ENCODE data around the gene TBC1D7. TPM values are rescaled to one million over a fixed set of nuclear protein-coding genes. Genes with fewer than 3 reads are reported as not detected.

The TBC1D7 gene
- total and polyA plus RNA-seq, 2 of the 4 experiments (the other 2 are of a cell fraction) = 14.3 to 22.6 TPM

DNA sequence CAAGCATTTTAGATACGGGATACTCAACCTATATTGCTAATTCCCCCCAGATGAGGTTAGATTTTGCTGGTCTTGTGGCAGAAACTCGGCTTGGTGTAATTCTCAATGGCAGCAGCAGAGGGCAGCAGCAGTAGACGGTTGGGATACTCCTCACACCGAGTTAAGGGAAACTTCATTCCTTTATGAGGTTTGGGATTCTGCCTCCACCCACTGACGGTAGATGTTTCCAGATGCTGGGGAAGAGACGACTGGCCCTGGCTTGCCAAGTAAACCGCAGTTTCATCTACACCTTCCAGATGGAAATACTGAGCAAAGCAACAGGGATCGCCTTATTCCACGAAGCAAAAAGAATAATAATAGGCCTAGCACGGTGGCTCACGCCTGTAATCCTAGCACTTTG lies 8.2 kb upstream of the TBC1D7 start:
- intact Hi-C loops (cut with micrococcal nuclease) (loop anchor here (1.0 to 10.0 kb wide), 7 partner anchors 47 to 731 kb away; partner anchors contain the start of gene NOL7), dilution Hi-C loops (cut with HindIII; ENCODE audit: low sequenced_read_pairs, unreplicated experiment) (no loop called here), in situ Hi-C loops (cut with MboI; ENCODE audit: low sequenced_read_pairs) (no loop called here)
- ChIA-PET POLR2A (ENCODE audit: unreplicated experiment) (no interaction called here), CTCF (no interaction called here)
- Histone ChIP-seq H3K9me3 (ENCODE audit: control insufficient read depth, insufficient read depth, low read length) (peaks cover under 1% of the 10 kb centered on the region; the same call in 1 of the 2 replicates), H3K79me1 (ENCODE audit: low read depth in 1 of 2, low read length in 2 of 2) (no peaks in the 10 kb centered on the region), H2AFZ (replicated peaks; ENCODE audit: low read length, poor library complexity) (peak overlapping the region; percentile 86), H2BK120ac (ENCODE audit: low read depth, low read length) (peak overlapping the region; percentile 74), H3K36me3 (ENCODE audit: control insufficient read depth, insufficient read depth, low read length) (no peaks in the 10 kb centered on the region), H2BK5ac (ENCODE audit: low read depth, low read length, poor library complexity, severe bottlenecking) (no peak overlapping the region), H2BK20ac (ENCODE audit: low read depth, low read length) (peak overlapping the region; percentile 64; the same call in 1 of the 2 replicates), H3K4me2 (ENCODE audit: low read depth, low read length) (no peak overlapping the region), H3K4ac (ENCODE audit: low read depth, low read length) (peak overlapping the region; percentile 79; the same call in 1 of the 2 replicates), H3K14ac (replicated peaks; ENCODE audit: low read depth, low read length) (0 out of 2 replicates have a peak overlapping the region, but pooled peaks have one; percentile 58), H4K91ac (ENCODE audit: insufficient read depth, low read depth, low read length) (no peak overlapping the region), H3K27ac (ENCODE audit: insufficient read depth, low read length) (no peak overlapping the region), H2AK9ac (replicated peaks; ENCODE audit: low read depth, low read length, poor library complexity) (peak overlapping the region; percentile 84), H3K23ac (ENCODE audit: low read depth, low read length) (no peak overlapping the region), H3K9ac (ENCODE audit: low read depth, low read length) (no peak overlapping the region), H3K9me1 (ENCODE audit: insufficient read depth, low read length) (no peaks in the 10 kb centered on the region; the same call in 1 of the 2 replicates), H3K56ac (ENCODE audit: extremely low read depth, insufficient read depth, low read length) (no peak overlapping the region), H2AK5ac (ENCODE audit: low read depth, low read length) (0 out of 2 replicates have a peak overlapping the region, but pooled peaks have one; percentile 38), H3K18ac (ENCODE audit: low read depth, low read length) (no peak overlapping the region), H2BK15ac (ENCODE audit: low read depth, low read length) (no peak overlapping the region), H4K20me1 (ENCODE audit: insufficient read depth, low read length) (no peaks in the 10 kb centered on the region), H4K8ac (ENCODE audit: low read depth in 2 of 2, low read length in 2 of 2) (peak overlapping the region in 1 of 2 experiments; percentile 29; a peak in 1 of 4 replicates), H4K5ac (ENCODE audit: low read depth, low read length) (no peak overlapping the region), H3K4me1 (ENCODE audit: control insufficient read depth, insufficient read depth, low read length) (no peaks in the 10 kb centered on the region), H3K27me3 (ENCODE audit: control insufficient read depth, insufficient read depth, low read length) (no peaks in the 10 kb centered on the region), H3K4me3 (ENCODE audit: insufficient read depth, low read depth, low read length) (no peak overlapping the region)
- ATAC-seq (ENCODE audit: low read depth) (peak; percentile 98), DNase-seq (peak; percentile 84)
- TF ChIP-seq, protein P1, sequence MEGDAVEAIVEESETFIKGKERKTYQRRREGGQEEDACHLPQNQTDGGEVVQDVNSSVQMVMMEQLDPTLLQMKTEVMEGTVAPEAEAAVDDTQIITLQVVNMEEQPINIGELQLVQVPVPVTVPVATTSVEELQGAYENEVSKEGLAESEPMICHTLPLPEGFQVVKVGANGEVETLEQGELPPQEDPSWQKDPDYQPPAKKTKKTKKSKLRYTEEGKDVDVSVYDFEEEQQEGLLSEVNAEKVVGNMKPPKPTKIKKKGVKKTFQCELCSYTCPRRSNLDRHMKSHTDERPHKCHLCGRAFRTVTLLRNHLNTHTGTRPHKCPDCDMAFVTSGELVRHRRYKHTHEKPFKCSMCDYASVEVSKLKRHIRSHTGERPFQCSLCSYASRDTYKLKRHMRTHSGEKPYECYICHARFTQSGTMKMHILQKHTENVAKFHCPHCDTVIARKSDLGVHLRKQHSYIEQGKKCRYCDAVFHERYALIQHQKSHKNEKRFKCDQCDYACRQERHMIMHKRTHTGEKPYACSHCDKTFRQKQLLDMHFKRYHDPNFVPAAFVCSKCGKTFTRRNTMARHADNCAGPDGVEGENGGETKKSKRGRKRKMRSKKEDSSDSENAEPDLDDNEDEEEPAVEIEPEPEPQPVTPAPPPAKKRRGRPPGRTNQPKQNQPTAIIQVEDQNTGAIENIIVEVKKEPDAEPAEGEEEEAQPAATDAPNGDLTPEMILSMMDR (conservative IDR thresholded peaks at IDR 0.05; ENCODE audit: low read depth, low read length) = peak; percentile 93
- peak; percentile 98 for TF ChIP-seq RAD21 (IDR thresholded peaks at IDR 0.05; ENCODE audit: low read length)
- TF ChIP-seq CEBPB (IDR thresholded peaks at IDR 0.05; ENCODE audit: low read depth, low read length) = no peak
- TF ChIP-seq RCOR1 (IDR thresholded peaks at IDR 0.05; ENCODE audit: insufficient replicate concordance, low read length) = no peak
- no peak for TF ChIP-seq FOS (IDR thresholded peaks at IDR 0.05; ENCODE audit: low read depth, low read length)
- no peak for TF ChIP-seq MXI1 (IDR thresholded peaks at IDR 0.05; ENCODE audit: borderline replicate concordance, low read depth, low read length)
- TF ChIP-seq BHLHE40 (IDR thresholded peaks at IDR 0.05; ENCODE audit: low read depth, low read length) = no peak
- TF ChIP-seq SMC3 (IDR thresholded peaks at IDR 0.05; ENCODE audit: low read depth, low read length) = peak; percentile 95
- TF ChIP-seq, protein P2, sequence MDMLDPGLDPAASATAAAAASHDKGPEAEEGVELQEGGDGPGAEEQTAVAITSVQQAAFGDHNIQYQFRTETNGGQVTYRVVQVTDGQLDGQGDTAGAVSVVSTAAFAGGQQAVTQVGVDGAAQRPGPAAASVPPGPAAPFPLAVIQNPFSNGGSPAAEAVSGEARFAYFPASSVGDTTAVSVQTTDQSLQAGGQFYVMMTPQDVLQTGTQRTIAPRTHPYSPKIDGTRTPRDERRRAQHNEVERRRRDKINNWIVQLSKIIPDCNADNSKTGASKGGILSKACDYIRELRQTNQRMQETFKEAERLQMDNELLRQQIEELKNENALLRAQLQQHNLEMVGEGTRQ (IDR thresholded peaks at IDR 0.05; ENCODE audit: low read depth, low read length) = no peak
- TF ChIP-seq NFE2L2 (IDR thresholded peaks at IDR 0.05; ENCODE audit: low read depth, low read length) = no peak
- no peak for TF ChIP-seq RFX5 (IDR thresholded peaks at IDR 0.05; ENCODE audit: low read depth, low read length)
- no peak for TF ChIP-seq MAFK (IDR thresholded peaks at IDR 0.05; ENCODE audit: low read depth, low read length)
- TF ChIP-seq MAZ (IDR thresholded peaks at IDR 0.05; ENCODE audit: borderline replicate concordance, low read depth, low read length) = no peak
- no peak for TF ChIP-seq CHD1 (IDR thresholded peaks at IDR 0.05; ENCODE audit: low read depth, low read length)
- TF ChIP-seq, protein P3, sequence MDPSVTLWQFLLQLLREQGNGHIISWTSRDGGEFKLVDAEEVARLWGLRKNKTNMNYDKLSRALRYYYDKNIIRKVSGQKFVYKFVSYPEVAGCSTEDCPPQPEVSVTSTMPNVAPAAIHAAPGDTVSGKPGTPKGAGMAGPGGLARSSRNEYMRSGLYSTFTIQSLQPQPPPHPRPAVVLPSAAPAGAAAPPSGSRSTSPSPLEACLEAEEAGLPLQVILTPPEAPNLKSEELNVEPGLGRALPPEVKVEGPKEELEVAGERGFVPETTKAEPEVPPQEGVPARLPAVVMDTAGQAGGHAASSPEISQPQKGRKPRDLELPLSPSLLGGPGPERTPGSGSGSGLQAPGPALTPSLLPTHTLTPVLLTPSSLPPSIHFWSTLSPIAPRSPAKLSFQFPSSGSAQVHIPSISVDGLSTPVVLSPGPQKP (IDR thresholded peaks at IDR 0.05; ENCODE audit: borderline replicate concordance, low read depth, low read length) = no peak
- TF ChIP-seq POLR2A (IDR thresholded peaks at IDR 0.05; ENCODE audit: low read depth, low read length) = 0 out of 2 replicates have a peak, but pooled peaks have one; percentile 41
- WGBS, 2 experiments (ENCODE audit: extremely low coverage in 2 of 2, insufficient read length in 1 of 2) = 94% methylated on average over 3 of the region's 11 CpGs; no CpG with 5 or more reads in 1 of the 2 experiments
- no TSS peak for BruUV-seq (replicated peaks)
